Smooth muscle cell (in vitro differentiated cells): Measurements from ENCODE around the gene KIF2C. TPM values are rescaled to one million over a fixed set of nuclear protein-coding genes. Genes with fewer than 3 reads are reported as not detected.
"Not testable (repeated sequence)": the region's sequence is repeated elsewhere in the genome, so short reads cannot be mapped to it uniquely, and the experiment has no call there.

ENCODE experiments used
- DNase-seq: peaks from one replicate; lab custom pipeline; 2025; ENCODE audit not compliant: unreplicated experiment; lab: John Stamatoyannopoulos, UW
- H2AFZ ChIP-seq: fragments of 200-600 bp; sonication (generic); 2 replicates; pipeline ENCODE4 v1.6.0; 2016; ENCODE audit warnings: antibody characterized with exemption, low read depth, mild to moderate bottlenecking
- H3F3A ChIP-seq: fragments of 200-600 bp; sonication (generic); 2 replicates; pipeline ENCODE4 v1.6.0; 2017; ENCODE audit warnings: antibody characterized with exemption, low read depth
- H3K27ac ChIP-seq: fragments of 200-600 bp; sonication (generic); 2 replicates; pipeline ENCODE4 v1.5.1; 2016; ENCODE audit warnings: low read depth, mild to moderate bottlenecking
- H3K27me3 ChIP-seq: fragments of 200-600 bp; sonication (generic); 2 replicates; pipeline ENCODE4 v1.6.1; 2016; ENCODE audit warnings: low read depth, mild to moderate bottlenecking
- H3K36me3 ChIP-seq: fragments of 200-600 bp; sonication (generic); 2 replicates; pipeline ENCODE4 v1.5.1; 2016; ENCODE audit warnings: low read depth
- H3K4me1 ChIP-seq: fragments of 200-600 bp; sonication (generic); 2 replicates; pipeline ENCODE4 v1.5.1; 2016; ENCODE audit warnings: low read depth
- H3K4me2 ChIP-seq: fragments of 200-600 bp; sonication (generic); 2 replicates; pipeline ENCODE4 v1.6.0; 2016; ENCODE audit warnings: mild to moderate bottlenecking
- H3K4me3 ChIP-seq: fragments of 200-600 bp; sonication (generic); 2 replicates; pipeline ENCODE4 v1.5.1; 2016; ENCODE audit warnings: mild to moderate bottlenecking
- H3K79me2 ChIP-seq: fragments of 200-600 bp; sonication (generic); 2 replicates; pipeline ENCODE4 v1.6.0; 2016; ENCODE audit warnings: low read depth, mild to moderate bottlenecking
- H3K9ac ChIP-seq: fragments of 200-600 bp; sonication (generic); 2 replicates; pipeline ENCODE4 v1.6.0; 2016; ENCODE audit warnings: low read depth
- H3K9me3 ChIP-seq: fragments of 200-600 bp; sonication (generic); replicated peaks from 2 replicates; pipeline ENCODE4 v1.5.1; 2016; ENCODE audit warnings: low read depth
- H4K20me1 ChIP-seq: fragments of 200-600 bp; sonication (generic); 2 replicates; pipeline ENCODE4 v1.6.0; 2016; ENCODE audit warnings: low read depth
- CTCF ChIP-seq: fragments of 200-600 bp; sonication (generic); IDR thresholded peaks from 2 replicates; pipeline ENCODE4 v1.5.1; 2017; ENCODE audit warnings: borderline replicate concordance, mild to moderate bottlenecking, antibody characterized with exemption; ENCODE audit not compliant: insufficient read depth, poor library complexity, severe bottlenecking
- WGBS: methylation state at CpG from one replicate; pipeline ENCODE4 v1.1.7; 2016; ENCODE audit warnings: low lambda C conversion rate; 5-methylcytosine and 5-hydroxymethylcytosine counted together
- polyA plus RNA-seq: library from polyadenylated mRNA; unstranded; fragments of >200 nt; fragmentation: Nextera tagmentation; extraction: Ambion mirVana; gene quantifications from 2 replicates; pipeline ENCODE4 v1.2.1, GENCODE V29; 2016
- total RNA-seq: library from RNA; depleted of rRNA; stranded (reverse); fragments of >200 nt; gene quantifications from 2 replicates; pipeline ENCODE4 v1.2.3, GENCODE V29; 2014

Gene KIF2C
- total and polyA plus RNA-seq, 2 experiments from 2014 or later: 5.7 to 8.5 TPM

- no peaks in the 10 kb centered on the region for H3K36me3 ChIP-seq
- 100% methylated on average over 3 of the region's 3 CpGs for WGBS
Observed at GRCh38 chr1:44760876-44761275, 21.2 kb downstream of the KIF2C start.

GRCh38 chr1:44766421-44766820, 26.8 kb downstream of the KIF2C start:
- H3K9ac ChIP-seq, H3K27ac ChIP-seq, DNase-seq, H3K27me3 ChIP-seq, H3F3A ChIP-seq, H4K20me1 ChIP-seq, H3K79me2 ChIP-seq, H3K4me1 ChIP-seq, H3K36me3 ChIP-seq, H3K4me3 ChIP-seq, H3K9me3 ChIP-seq, H2AFZ ChIP-seq, H3K4me2 ChIP-seq: not testable (repeated sequence)
- WGBS: 96% methylated on average over 6 of the region's 6 CpGs

More at GRCh38 chr1:44760876-44761275, 21.2 kb downstream of the KIF2C start:
- Histone ChIP-seq H3K9me3 (no peaks in the 10 kb centered on the region), H3K79me2 (no peaks in the 10 kb centered on the region), H3K4me1 (no peaks in the 10 kb centered on the region), H2AFZ (no peak overlapping the region), H3K4me2 (no peak overlapping the region), H3K27ac (no peak overlapping the region), H4K20me1 (no peaks in the 10 kb centered on the region), H3K4me3 (no peak overlapping the region), H3K9ac (no peak overlapping the region), H3K27me3 (no peaks in the 10 kb centered on the region), H3F3A (no peaks in the 10 kb centered on the region)
- no peak for DNase-seq
- no peak for TF ChIP-seq CTCF

GRCh38 chr1:44775078-44775929, 35.7 kb downstream of the KIF2C start, which contains the start of gene RPS8:
Gene RPS8 (plus strand): TSS chr1:44775540. CDS start chr1:44775597, 57 bp downstream.
- peak; percentile 63 for DNase-seq
- Histone ChIP-seq H3K9ac (peak within 1 kb of the TSS; percentile 97), H3K4me3 (peak within 1 kb of the TSS; percentile 91), H2AFZ (peak within 1 kb of the TSS; percentile 95), H3K27ac (peak within 1 kb of the TSS; percentile 95), H3K9me3 (no peaks in the 10 kb centered on the region), H3K4me1 (peaks cover 14% of the 10 kb centered on the region), H3K4me2 (peak within 1 kb of the TSS; percentile 99), H4K20me1 (peaks cover 46% of the 10 kb centered on the region), H3K36me3 (no peaks in the 10 kb centered on the region), H3K27me3 (no peaks in the 10 kb centered on the region), H3K79me2 (peaks cover 32% of the 10 kb centered on the region), H3F3A (peaks cover 18% of the 10 kb centered on the region)
- WGBS: under 1% methylated on average over 65 of the region's 65 CpGs
- TF ChIP-seq CTCF: no peak

GRCh38 chr1:44775930-44776729, 36.5 kb downstream of the KIF2C start:
- peak overlapping the region; percentile 95 for H3K27ac ChIP-seq
- H3K9ac ChIP-seq: peak overlapping the region; percentile 97
- peaks cover 22% of the 10 kb centered on the region for H3F3A ChIP-seq
- H3K4me2 ChIP-seq: peak overlapping the region; percentile 99
- no peak for TF ChIP-seq CTCF
- peaks cover 32% of the 10 kb centered on the region for H3K79me2 ChIP-seq
- no peaks in the 10 kb centered on the region for H3K27me3 ChIP-seq
- H3K9me3 ChIP-seq: no peaks in the 10 kb centered on the region
- no peak overlapping the region for H2AFZ ChIP-seq
- H3K4me3 ChIP-seq: peak overlapping the region; percentile 91
- peaks cover 14% of the 10 kb centered on the region for H3K4me1 ChIP-seq
- WGBS: 3% methylated on average over 36 of the region's 36 CpGs
- H3K36me3 ChIP-seq: no peaks in the 10 kb centered on the region
- DNase-seq: no peak
- peaks cover 50% of the 10 kb centered on the region for H4K20me1 ChIP-seq
